Activated CD4-positive, CD25-positive, alpha-beta regulatory T cell treated with anti-CD3 and anti-CD28 coated beads, Interleukin-2, amount 50 U/mL, for 24 hours (primary cell): Measurements from ENCODE around the gene ANKRD10.
"Not testable (repeated sequence)": the region's sequence is repeated elsewhere in the genome, so short reads cannot be mapped to it uniquely, and the experiment has no call there.

Source experiments
- ATAC-seq, 2 donors: fragments of 150-1000 bp; cut with Tn5 transposase; one replicate each; pipeline ENCODE4 v1.10.0; 2021; ENCODE audit warnings: mild to moderate bottlenecking in 1 of 2, moderate library complexity in 1 of 2

ANKRD10 gene

GRCh38 chr13:110860983-110861382, 53.9 kb downstream of the ANKRD10 start:
- no peak for ATAC-seq

- no peak for ATAC-seq
Observed at GRCh38 chr13:110856942-110857835, 57.7 kb downstream of the ANKRD10 start.

- no peak for ATAC-seq
Observed at GRCh38 chr13:110855363-110855762, 59.5 kb downstream of the ANKRD10 start.

GRCh38 chr13:110854866-110855265, 60.0 kb downstream of the ANKRD10 start:
- ATAC-seq = no peak

- no peak for ATAC-seq
Observed at GRCh38 chr13:110853235-110853721, 61.6 kb downstream of the ANKRD10 start.

GRCh38 chr13:110850840-110851239, 64.0 kb downstream of the ANKRD10 start:
- ATAC-seq = no peak

- no peak for ATAC-seq
Observed at GRCh38 chr13:110850006-110850405, 64.9 kb downstream of the ANKRD10 start.

GRCh38 chr13:110845520-110845919, 69.3 kb downstream of the ANKRD10 start:
- ATAC-seq = no peak

- ATAC-seq = no peak
Observed at GRCh38 chr13:110841846-110842245, 73.0 kb downstream of the ANKRD10 start.

- no peak for ATAC-seq
Observed at GRCh38 chr13:110841406-110841805, 73.5 kb downstream of the ANKRD10 start.

- ATAC-seq = no peak
Observed at GRCh38 chr13:110838867-110839538, 75.9 kb downstream of the ANKRD10 start.

- ATAC-seq = no peak
Observed at GRCh38 chr13:110838116-110838515, 76.8 kb downstream of the ANKRD10 start.

GRCh38 chr13:110837397-110838061, 77.3 kb downstream of the ANKRD10 start:
- not testable (repeated sequence) for ATAC-seq

- no peak for ATAC-seq
Observed at GRCh38 chr13:110836605-110836903, 78.3 kb downstream of the ANKRD10 start.

GRCh38 chr13:110835721-110836604, 78.9 kb downstream of the ANKRD10 start:
- no peak for ATAC-seq

- no peak for ATAC-seq
Observed at GRCh38 chr13:110834572-110834971, 80.3 kb downstream of the ANKRD10 start.

- no peak for ATAC-seq
Observed at GRCh38 chr13:110832531-110832930, 82.3 kb downstream of the ANKRD10 start.

GRCh38 chr13:110832205-110832479, 82.7 kb downstream of the ANKRD10 start:
- ATAC-seq = no peak

- no peak for ATAC-seq
Observed at GRCh38 chr13:110831437-110832204, 83.2 kb downstream of the ANKRD10 start.

- no peak for ATAC-seq
Observed at GRCh38 chr13:110830800-110831371, 84.0 kb downstream of the ANKRD10 start.

GRCh38 chr13:110830331-110830730, 84.5 kb downstream of the ANKRD10 start:
- ATAC-seq = no peak

- no peak for ATAC-seq
Observed at GRCh38 chr13:110829486-110829885, 85.4 kb downstream of the ANKRD10 start.
